ENCODE results near the gene ZNF438. TPM values are rescaled to one million over a fixed set of nuclear protein-coding genes. Genes with fewer than 3 reads are reported as not detected.
"Not testable (repeated sequence)": the region's sequence is repeated elsewhere in the genome, so short reads cannot be mapped to it uniquely, and the experiment has no call there.

Gene ZNF438
- polyA plus RNA-seq, 3 donors: 5.4 to 11.1 (median 9.3) TPM

DNA sequence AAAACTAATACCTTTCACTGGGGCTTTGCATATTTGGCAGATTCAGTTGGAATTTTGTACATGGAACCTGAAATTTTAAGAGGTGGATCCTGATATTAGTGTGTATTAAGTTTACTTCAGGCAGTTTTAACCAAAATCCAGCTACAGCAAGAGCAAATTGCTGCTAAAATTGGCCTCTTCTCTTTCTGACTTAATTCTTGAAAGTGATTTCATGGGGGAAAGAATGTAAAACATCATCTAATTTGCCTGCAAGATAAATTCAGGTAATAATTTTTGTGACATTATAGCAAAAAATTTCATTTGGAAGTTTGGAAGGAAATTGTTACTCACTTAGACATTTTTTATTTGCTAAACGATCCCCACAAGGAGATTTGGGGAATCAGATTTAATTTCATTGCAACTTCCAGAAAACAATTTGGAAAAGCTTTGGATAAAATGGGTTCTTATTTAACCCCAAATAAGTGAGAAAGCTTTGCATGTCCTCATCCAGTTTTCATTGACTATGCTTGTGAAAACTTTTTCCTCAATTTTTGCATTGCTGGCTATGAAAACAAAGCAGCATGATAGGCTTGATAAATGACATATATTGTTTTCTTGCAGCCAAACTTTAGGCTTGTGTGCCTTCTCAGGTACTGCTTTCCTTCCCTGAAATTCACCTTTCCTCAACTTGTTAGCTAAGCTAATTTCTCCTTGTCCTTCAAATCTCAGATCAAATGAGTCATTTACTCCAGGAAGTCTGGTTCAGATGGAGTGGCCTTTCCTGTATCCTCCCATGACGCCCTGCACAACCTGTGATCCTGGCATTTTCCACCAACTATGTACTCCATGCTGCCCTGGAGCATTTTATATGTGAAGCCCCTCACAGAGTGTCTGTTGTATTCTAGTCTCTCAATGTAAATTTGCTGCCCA lies 27.4 kb upstream of the ZNF438 start:
- H3K4me1 Mint-ChIP-seq: no peaks in the 10 kb centered on the region
- Histone ChIP-seq H3K4me3 (replicated peaks in 1 of 3; ENCODE audit: low read depth in 2 of 3, low read length in 3 of 3) (no peak overlapping the region), H3K9me3 (replicated peaks in 1 of 2; ENCODE audit: control insufficient read depth in 1 of 2, insufficient read depth in 1 of 2, low read length in 2 of 2) (peaks cover 0 to 8% of the 10 kb centered on the region in 2 donors), H4K20me1 (ENCODE audit: insufficient read depth, low read length) (no peaks in the 10 kb centered on the region), H3K27me3 (ENCODE audit: control insufficient read depth in 2 of 2, insufficient read depth in 2 of 2, low read length in 2 of 2) (no peaks in the 10 kb centered on the region), H2AFZ (ENCODE audit: insufficient read depth, low read depth, low read length, poor library complexity, severe bottlenecking) (no peak overlapping the region), H3K4me2 (replicated peaks; ENCODE audit: extremely low read depth, low read length, poor library complexity, severe bottlenecking) (no peak overlapping the region), H3K36me3 (replicated peaks in 1 of 2; ENCODE audit: control insufficient read depth in 1 of 2, insufficient read depth in 2 of 2, low read length in 2 of 2) (no peaks in the 10 kb centered on the region), H3K27ac (ENCODE audit: low read depth in 1 of 2, low read length in 2 of 2) (no peak overlapping the region), H3K9ac (ENCODE audit: insufficient read depth, low read length, poor library complexity, severe bottlenecking) (no peak overlapping the region), H3K4me1 (ENCODE audit: control insufficient read depth in 1 of 2, insufficient read depth in 2 of 2, low read length in 2 of 2) (no peaks in the 10 kb centered on the region), H3K79me2 (ENCODE audit: insufficient read depth, low read length) (no peaks in the 10 kb centered on the region)
- H3K9me3 Mint-ChIP-seq: peaks cover 3 to 13% (median 8%) of the 10 kb centered on the region in 7 donors
- H3K36me3 Mint-ChIP-seq: no peaks in the 10 kb centered on the region
- WGBS (ENCODE audit: insufficient coverage): no CpG with 5 or more reads among the region's 2 CpGs
- H3K4me3 Mint-ChIP-seq: no peak overlapping the region
- H3K27me3 Mint-ChIP-seq (ENCODE audit: low read depth in 3 of 3): peaks cover 1 to 4% (median 2%) of the 10 kb centered on the region in 3 donors
- DNase-seq: no peak
- TF ChIP-seq, protein P1, sequence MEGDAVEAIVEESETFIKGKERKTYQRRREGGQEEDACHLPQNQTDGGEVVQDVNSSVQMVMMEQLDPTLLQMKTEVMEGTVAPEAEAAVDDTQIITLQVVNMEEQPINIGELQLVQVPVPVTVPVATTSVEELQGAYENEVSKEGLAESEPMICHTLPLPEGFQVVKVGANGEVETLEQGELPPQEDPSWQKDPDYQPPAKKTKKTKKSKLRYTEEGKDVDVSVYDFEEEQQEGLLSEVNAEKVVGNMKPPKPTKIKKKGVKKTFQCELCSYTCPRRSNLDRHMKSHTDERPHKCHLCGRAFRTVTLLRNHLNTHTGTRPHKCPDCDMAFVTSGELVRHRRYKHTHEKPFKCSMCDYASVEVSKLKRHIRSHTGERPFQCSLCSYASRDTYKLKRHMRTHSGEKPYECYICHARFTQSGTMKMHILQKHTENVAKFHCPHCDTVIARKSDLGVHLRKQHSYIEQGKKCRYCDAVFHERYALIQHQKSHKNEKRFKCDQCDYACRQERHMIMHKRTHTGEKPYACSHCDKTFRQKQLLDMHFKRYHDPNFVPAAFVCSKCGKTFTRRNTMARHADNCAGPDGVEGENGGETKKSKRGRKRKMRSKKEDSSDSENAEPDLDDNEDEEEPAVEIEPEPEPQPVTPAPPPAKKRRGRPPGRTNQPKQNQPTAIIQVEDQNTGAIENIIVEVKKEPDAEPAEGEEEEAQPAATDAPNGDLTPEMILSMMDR (IDR thresholded peaks at IDR 0.05): no peak
- H3K27ac Mint-ChIP-seq: no peak overlapping the region
- intact Hi-C loops (cut with micrococcal nuclease): no loop called here

DNA sequence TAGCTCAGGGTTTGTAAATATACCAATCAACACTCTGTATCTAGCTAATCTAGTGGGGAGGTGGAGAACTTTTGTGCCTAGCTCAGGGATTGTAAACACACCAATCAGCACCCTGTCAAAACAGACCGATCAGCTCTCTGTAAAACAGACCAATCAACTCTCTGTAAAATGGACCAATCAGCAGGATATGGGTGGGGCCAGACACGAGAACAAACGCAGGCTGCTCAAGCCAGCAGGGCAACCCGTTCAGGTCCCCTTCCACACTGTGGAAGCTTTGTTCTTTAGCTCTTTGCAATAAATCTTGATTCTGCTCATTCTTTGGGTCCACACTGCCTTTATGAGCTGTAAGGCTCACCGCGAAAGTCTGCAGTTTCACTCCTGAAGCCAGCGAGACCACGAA lies 25.0 kb upstream of the ZNF438 start:
- H3K9me3 ChIP-seq (replicated peaks in 1 of 2; ENCODE audit: control insufficient read depth in 1 of 2, insufficient read depth in 1 of 2, low read length in 2 of 2): peaks cover 11 to 14% of the 10 kb centered on the region in 2 donors
- H2AFZ ChIP-seq (ENCODE audit: insufficient read depth, low read depth, low read length, poor library complexity, severe bottlenecking); H3K36me3 ChIP-seq (replicated peaks in 1 of 2; ENCODE audit: control insufficient read depth in 1 of 2, insufficient read depth in 2 of 2, low read length in 2 of 2); intact Hi-C loops (cut with micrococcal nuclease); H3K27me3 Mint-ChIP-seq (ENCODE audit: low read depth in 3 of 3); H4K20me1 ChIP-seq (ENCODE audit: insufficient read depth, low read length); H3K4me1 ChIP-seq (ENCODE audit: control insufficient read depth in 1 of 2, insufficient read depth in 2 of 2, low read length in 2 of 2); H3K4me2 ChIP-seq (replicated peaks; ENCODE audit: extremely low read depth, low read length, poor library complexity, severe bottlenecking); DNase-seq; H3K4me3 ChIP-seq (replicated peaks in 1 of 3; ENCODE audit: low read depth in 2 of 3, low read length in 3 of 3); H3K4me3 Mint-ChIP-seq; H3K27ac Mint-ChIP-seq; H3K36me3 Mint-ChIP-seq; H3K27me3 ChIP-seq (ENCODE audit: control insufficient read depth in 2 of 2, insufficient read depth in 2 of 2, low read length in 2 of 2); H3K4me1 Mint-ChIP-seq; H3K9ac ChIP-seq (ENCODE audit: insufficient read depth, low read length, poor library complexity, severe bottlenecking); H3K27ac ChIP-seq (ENCODE audit: low read depth in 1 of 2, low read length in 2 of 2); H3K79me2 ChIP-seq (ENCODE audit: insufficient read depth, low read length): not testable (repeated sequence)
- WGBS (ENCODE audit: insufficient coverage): 89% methylated on average over 8 of the region's 8 CpGs
- H3K9me3 Mint-ChIP-seq: peaks cover 7 to 24% (median 12%) of the 10 kb centered on the region in 7 donors
